HG02759 (cell line): Measurements from ENCODE around the gene UPF2.
"Not testable (repeated sequence)": the region's sequence is repeated elsewhere in the genome, so short reads cannot be mapped to it uniquely, and the experiment has no call there.

Experiments used
- ATAC-seq: cut with Tn5 transposase; IDR thresholded peaks from one replicate; pipeline ENCODE4 v1.9.1; 2021; ENCODE audit warnings: mild to moderate bottlenecking, moderate library complexity; ENCODE audit not compliant: unreplicated experiment

Gene UPF2

DNA sequence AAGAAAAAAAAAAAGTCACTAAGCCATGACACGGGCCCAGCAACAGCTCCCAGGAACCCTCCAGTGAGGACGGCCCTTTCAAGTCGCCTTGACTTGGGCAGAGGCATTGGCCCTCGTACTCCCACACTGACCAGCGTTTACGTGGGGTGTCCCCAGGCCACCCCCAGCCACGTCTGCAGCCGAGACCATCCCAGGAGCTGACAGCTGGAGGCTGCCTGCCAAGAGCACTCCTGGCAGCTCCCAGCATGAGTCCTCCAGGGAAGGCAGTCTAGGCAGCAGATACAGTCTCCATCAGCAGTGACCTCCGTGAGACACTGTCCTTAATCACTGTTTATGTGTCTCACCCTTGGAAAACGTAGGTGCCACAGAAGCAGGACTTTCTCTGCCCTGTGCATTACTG, 133.0 kb downstream of the UPF2 start:
- no peak for ATAC-seq

DNA sequence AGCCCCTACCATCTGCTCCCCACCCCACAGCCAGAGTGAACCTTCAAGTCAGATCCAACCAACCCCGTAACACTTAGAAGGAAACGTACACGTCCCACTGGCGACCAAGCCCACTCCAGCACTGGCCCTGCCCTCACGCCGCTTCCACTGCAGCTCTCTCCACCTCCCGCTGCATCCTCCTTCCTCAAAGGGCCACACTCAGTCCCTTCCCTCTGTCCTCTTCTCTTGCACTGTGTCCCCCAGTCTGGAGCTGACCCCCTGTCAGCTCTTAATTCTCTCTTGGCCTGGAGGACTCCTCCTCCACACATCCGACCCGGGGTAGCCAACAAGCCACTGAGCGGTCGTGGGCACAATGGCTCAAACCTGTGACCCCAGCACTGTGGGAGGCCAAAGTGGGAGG, 133.6 kb downstream of the UPF2 start:
- ATAC-seq: no peak

DNA sequence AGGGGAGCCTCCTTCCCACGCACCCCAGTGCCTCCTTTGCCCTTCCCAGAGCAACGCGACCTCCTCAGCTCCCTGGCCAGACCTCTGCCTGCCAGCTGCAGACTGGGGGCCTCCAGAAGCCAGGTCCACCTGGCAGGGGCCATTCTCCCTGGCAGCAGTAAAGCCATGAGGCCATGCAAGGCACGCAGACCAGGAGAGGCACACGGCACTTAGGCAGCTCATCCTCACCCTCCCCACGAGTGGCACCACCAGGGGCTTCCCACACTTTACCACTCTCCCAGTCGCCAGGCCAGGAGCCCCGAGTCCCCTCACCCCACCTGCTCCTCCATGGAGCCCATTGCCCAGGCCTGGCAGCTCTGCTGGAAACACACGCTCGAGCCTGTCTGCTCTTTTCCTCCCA, 134.1 kb downstream of the UPF2 start:
- ATAC-seq: no peak

DNA sequence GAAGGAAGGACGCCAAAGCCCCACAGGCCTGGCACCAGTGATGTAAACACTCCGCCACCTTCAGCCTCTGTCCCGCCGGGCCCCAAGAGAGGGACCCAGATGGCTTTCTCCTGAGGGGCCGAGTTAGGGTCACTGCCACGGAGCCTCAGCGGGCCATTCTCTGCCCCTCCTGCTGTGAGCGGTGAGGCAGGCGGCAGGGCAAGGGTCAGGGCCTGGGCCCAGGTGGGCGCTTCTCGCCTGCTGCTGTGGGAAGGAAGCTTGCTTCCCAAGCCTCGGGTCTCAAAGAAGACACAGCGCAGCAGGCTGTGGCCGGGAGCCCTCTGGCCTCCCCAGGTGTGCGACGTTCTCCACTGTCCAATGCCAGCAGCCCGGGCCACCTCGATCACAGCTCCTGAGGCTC, 134.7 kb downstream of the UPF2 start:
- no peak for ATAC-seq

DNA sequence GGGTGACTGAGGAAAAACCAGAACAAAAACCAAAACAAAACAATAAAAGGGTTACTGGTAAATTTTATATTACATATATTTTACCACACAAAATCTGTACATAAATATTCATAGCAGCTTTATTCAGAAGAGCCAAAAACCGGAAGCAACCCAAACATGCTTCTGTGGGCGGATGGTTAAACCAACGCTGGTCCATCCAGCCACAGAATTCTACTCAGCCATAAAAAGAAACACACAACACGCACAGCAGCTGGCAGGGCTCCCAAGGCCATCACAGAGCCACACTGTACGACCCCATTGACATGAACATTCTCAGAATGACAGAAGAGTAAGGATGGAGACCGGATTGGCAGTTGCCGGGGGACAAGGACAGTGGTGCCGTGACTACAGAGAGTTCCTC, 135.9 kb downstream of the UPF2 start:
- ATAC-seq: no peak

DNA sequence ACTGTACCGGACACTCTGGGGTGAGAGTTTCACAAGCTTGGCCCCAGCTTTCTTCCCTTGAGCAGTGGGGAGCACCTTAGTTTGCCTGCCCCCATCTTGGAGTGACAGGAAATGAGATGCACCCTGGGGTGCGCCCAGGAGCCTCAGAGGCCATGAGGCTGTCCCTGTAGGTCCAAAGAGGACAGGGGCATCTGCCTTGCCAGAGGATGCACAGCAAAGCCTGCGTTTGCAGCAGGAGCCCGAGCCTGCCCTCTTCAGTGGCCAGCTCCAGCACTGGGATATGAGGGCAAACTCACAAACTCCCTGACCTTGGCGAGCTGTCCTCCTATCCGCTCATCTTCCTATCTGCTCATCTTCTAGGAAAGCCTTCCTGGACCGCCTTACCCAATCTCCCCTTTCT, 140.0 kb downstream of the UPF2 start:
- no peak for ATAC-seq

DNA sequence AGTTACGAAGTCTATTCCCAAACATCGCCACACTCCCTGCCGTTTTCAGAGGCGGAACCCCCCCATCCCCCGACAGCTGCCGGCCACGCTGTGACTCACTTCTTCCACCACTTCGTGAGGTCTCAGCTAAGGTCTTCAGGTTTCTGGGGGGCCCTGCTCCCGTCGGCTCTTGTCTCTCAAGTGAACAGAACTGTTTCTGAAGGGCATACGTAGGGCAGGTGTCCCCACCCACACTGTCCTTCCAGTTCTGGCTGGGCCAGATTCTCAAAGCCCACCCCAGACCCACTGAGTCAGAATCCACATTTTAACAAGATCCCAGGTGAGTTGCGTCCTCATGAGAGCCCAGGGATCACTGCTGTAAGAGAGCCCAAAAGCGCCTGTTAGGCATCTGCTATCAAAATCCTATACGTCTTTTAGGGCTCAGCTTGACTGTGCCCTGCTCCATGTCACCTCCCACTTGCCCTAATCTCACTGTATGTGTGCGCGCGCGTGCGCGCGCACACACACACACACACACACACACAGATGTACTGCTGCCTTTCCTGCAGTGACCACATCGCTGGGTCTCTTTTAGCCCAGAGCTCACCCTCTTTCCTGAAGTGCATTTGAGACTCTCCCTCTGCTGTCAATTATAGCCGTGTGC, 140.7 kb downstream of the UPF2 start:
- ATAC-seq: no peak

DNA sequence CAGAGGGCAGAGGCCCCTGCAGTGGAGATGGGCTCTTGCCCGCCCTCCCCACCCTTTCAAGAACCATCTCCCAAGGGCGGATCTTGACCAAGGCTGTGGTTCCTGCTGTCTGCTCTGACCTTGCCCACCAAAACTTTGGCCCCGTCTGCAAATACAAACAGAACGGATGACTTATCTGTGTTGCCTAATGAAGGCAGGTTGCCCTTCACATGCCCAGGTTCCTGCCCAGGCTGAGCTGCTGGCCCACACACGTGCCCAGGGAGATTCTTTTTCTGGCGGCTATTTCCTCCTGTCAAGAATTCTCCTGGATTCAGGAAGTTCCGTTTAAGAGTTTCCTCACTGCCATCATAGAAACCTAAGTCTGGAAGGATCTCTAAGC, 141.2 kb downstream of the UPF2 start:
- no peak for ATAC-seq

DNA sequence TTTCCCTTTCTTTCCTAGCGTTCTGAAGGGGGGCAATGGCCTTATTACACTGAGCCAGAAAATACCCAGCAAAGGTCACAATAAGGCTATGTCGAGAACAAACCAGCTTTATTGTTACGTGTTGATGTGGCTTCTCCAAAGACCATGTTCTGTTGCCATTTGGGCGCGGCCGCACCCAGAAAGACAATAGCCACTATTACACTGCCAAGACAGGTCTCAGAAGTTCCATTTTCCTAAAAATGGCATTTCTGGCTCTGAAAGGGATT, 141.6 kb downstream of the UPF2 start:
- no peak for ATAC-seq

DNA sequence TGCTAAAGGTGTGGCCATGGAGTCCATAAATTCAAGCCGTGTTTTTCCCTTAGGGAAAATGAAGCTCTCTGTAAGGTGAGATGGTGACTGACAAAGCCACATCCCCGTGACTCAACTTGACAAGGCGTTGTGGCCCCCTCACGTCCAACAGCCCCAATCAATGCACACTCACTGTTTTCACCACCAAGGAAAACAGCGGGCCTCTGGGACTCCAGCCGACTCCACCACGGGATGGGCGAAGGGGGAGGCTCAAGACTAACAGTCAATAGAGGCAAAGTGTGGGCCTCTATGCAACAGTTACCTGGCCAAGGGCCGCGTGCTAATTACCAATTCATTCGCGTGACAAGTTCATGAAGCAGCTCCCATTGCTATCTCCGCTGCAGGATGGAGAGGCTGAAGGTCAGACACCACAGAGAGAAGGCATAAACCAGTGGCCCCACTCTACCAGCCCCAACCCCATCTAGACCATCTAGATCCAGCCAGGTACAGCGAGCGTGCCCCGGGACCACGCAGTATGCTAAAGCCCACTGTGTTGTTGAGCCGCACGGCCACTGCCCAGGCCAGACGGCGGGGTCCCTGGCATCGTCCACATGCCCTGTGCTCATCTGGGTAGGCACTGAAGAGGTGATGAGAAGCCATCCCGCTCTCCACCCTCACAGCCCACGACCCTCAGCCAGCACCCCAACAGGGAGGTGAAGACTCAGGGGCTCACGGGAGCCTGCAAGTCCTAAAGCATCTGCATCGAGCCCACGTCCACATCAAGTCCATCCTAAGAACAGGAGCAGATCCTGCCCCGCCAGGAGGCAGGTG, 143.3 kb downstream of the UPF2 start:
- ATAC-seq: no peak

DNA sequence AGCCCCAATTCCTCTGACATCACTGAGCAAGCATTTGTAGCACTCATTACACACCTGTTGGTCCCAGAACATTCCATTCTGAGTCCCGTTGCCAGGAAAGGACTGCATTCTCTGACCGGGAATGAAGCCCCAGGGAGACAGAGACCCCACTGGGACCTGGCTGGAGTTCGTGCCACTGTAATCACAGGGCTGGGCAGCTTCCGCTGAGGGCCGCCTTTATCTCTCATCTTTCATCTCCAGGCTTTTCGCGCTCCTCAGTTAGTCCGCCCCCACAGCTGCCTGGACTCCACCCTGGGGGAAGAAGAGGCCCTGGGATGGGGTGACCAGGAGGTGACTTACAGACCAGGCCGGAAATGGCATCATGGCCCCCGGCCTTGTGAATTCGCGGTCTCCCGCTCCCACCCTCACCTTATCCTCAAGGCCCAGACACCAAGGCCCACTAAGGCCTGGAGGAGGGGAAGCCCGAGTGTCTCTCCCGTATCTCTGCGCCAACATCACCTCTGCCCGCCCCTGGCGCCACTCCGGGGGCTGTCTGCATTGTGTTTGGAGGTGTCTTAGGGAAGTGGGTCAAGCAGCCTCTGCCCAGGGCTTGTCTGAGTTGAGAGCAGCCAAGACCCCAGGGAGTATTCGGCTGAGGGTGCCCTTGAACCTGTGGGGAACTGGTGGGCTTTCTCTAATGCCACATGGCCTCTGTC, 144.1 kb downstream of the UPF2 start:
- ATAC-seq: no peak

DNA sequence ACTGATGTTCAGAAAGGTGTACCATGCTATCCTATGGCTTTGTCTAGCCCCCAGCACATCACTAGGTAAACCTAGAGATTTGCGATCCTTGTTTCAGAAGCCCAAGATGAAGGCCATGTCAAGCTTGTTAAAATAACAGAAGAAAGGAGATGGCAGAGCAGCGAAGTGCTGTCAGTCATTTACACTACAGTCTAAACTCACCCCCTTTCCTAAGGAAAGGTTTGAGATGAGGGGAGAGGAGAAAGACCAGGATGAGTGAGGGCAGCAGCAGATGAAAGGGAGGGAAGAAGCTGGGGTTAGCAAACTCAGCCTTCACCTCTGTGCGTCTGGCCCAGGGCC, 144.6 kb downstream of the UPF2 start:
- no peak for ATAC-seq

DNA sequence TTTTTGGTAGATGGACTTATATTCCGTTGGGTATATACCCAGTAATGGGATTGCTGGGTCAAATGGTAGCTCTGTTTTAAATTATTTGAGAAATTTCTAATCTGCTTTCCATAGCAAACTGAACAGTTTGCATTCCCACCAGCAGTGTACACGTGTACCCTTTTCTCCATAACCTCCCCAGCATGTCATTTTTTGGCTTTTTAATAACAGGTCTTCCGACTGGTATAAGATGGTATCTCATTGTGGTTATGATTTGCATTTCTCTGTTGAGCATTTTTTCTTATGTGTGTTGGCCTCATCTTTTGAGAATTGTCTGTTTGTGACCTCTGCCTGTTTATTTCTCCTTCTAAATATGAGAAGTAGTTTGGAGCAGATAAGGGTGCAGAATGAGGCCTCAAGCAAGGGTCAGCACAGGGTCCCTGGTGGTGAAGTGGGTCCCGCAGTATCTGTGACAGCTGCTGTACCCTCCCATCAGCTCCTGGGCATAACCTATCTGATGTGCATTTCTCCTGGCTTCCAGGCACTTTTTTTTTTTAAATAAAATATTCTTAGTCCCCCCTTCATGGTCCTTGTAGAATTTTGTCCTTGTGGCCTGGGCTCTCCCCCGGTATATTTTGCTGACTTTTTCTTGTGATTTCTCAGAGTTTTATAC, 145.9 kb downstream of the UPF2 start:
- no peak for ATAC-seq

DNA sequence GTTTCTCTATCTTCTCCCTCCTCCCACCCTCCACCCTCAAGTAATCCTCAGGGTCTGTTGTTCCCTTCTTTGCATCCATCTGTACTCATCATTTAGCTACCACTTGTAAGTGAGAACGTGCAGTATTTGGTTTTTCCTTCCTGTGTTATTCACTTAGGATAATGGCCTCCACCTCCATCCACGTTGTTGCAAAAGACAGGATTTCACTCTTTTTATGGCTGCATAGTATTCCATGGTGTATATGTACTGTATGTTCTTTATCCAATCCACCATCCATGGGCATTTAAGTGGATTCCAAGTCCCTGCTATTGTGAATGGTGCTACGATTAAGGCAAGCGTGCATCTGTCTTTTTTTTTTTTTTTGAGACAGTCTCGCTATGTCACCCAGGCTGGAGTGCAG, 147.0 kb downstream of the UPF2 start:
- ATAC-seq: no peak

DNA sequence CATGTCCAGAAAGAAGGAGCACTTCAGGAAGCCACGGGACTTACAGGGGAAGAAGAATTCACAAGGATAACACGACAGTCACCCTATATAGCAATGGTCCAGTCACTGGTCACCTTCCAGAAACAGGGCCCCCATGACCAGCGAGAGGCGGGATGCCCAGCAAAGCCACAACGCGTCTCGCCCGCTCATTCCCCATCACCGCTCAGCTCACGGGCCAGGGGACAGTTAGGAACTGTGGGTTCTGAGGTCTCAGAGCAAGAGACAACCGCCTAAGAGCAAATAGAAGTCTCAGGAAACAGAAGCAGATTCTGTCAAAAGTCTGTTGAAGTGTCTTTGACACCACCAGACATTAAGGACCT, 147.5 kb downstream of the UPF2 start:
- ATAC-seq: no peak

DNA sequence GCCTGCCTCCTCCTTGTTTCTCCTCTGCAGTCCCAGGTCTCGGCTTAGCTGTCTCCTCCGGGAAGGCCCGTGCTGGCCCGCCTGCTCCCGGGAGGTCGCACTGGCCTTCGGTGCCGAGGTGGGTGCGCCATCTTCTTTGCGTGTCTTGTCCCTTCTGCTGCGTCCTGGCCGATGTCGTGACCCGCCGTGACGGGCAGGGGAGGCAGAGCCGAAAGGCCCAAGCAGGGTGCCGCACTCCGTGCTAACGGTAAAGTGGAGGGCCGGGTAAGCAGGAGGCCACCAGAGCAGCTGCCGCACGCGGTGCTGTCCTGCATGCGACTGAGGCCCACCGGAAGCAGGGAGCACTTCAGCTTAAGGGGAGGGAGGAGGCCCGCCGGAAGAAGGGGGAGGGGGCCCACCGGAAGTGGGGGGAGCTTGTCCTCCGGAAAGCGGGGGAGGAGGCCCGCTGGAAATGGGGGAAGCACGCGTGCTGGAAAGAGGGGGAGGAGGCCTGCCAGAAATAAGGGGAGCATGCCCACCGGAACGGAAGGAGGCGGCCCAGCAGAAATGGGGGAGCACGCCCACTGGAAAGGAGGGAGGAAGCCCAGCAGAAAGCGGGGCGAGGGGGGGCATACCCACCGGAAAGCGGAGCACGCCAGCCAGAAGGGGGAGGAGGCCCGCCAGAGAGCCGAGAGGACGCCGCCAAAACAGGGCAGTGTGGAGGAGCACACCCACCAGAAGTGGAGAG, 148.1 kb downstream of the UPF2 start:
- no peak for ATAC-seq

DNA sequence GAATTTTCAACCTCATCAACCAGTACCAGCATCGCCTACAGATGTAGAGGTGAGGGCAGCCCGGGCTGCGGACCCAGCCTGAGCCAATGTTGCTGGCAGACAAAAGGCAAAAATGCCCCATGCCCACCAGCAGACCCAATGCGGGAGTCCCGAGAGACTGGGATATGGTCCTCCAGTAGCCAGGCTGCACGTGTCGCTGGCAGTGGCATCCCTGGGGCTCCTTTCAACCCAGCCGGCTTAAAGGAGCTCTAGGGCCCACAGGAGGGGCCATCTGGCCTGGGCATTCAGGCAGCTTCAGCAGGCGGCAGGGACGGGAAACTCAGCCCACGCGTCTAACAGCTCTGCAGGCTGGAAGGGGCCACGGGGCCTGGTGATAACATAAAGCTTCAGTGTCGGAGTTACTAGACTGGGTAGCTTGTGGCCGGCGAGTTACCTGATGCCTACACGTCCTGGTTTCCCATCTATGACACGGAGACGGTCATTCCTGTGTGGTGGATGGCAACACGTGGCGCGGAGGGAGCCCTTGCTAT, 148.8 kb downstream of the UPF2 start:
- no peak for ATAC-seq

DNA sequence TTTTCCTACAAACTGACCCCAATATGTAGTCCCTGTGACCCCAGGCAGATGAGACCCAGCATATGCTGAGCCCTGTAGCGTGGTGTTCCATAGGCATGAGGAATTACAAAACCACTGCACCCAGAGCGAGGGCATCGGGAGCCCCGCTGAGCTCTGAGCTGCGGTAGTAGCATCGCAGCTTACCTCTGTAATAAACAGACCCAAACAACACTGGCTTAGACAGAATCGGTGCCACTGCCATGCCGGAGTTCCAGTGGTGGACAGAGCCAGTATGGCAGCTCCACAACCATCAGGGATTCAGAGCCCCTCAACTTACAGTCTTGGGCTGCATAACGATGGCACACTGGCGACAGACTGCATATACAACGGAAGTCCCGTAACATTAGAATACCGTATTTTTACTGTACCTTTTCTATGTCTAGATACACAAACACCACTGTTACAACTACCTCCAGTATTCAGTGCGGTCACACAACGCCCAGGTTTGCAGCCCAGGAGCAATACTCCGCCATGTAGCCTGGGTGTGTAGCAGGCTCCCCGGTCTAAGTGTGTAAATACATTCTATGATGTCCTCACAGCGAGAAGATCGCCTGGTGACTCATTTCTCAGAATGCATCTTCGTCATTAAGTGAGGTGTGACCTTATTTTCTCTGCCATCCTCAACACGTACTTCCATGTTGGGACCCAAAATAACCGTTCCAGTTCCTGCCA, 150.7 kb downstream of the UPF2 start:
- no peak for ATAC-seq

DNA sequence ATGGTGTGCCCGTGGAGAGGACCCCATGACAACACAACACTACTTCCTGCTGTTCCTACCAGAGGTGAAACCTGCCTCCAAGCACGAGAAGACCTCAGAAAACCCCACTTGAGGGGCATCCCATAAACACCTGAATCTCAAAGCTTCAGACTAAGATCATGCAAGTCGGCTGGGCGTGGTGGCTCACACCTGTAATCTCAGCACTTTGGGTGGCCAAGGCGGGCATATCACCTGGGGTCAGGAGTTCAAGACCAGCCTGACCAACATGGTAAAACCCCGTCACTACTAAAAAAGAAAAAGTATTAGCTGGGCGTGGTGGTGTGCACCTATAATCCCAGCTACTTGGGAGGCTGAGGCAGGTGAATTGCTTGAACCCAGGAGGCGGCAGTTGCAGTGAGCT, 153.3 kb downstream of the UPF2 start:
- not testable (repeated sequence) for ATAC-seq

DNA sequence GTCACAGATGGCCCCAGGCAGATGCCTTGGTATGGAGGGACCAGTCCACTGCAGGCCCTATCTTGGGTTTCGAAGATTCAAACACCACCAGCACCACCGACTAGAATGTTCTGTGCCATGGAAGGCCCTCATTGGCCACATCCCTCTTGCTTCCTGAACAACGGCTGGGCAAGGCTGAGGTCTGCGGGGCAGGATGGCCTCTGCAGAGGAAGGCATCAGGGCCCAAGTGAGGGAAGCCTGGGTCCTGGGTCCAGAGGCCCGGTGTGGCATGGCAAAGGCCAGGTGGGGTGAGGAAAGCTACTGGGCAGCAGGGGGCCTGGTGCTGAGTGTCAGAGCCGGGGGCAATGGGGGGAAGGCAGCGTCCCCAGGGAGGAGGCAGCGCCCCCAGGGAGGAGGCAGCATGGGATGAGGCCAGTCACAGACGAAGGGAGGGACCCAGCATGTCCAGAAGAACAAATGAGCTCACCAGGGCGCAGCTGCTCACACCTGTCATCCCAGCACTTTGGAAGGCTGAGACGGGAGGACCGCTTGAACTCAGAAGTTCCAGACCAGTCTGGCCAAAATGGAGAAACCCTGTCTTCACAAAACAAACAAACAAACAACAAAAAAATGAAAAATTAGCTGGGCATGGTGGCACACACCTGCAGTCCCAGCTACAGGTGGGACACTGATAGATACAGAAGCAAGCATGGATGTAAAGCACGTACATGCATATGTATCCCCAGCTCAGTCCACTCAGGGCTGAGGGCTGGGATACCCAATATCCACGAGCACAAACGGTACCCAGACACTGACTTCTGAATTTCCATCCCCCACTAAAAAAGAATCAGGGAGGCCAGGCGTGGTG, 155.0 kb downstream of the UPF2 start:
- peak; percentile 11 for ATAC-seq
